Metanephros (tissue), 1 donor: ENCODE results near the gene NEK7. TPM values are rescaled to one million over a fixed set of nuclear protein-coding genes. Genes with fewer than 3 reads are reported as not detected.

Experiments used
- total RNA-seq: library from RNA; depleted of rRNA; stranded (reverse); fragments of >200 nt; gene quantifications from one replicate; pipeline ENCODE4 v1.2.3, GENCODE V29; 2014

NEK7 gene
- 60.7 TPM for total RNA-seq

DNA sequence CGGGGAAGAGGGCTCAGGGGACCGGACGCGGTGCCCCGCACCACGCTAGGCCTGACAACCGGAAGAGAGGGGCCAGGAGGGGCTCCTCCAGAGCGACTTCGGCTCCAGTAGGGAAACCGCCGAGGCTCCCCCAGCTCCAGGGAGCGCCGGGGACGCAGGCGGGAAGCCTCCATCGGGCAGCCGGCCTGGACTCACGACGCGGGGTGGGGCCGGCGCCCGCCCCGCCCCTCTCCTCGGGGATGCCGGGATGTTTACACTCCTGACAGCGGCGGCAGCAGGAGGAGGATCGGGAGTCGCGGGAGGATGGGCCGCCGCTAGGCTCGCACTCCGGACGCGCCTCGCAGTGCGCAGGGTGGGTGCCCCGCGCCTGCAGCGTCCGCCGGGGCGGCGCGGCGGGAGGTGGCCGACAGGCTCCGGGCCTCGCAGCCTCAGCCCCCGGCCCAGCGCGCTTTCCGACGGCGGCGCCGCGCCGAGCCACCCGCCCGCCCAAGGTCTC lies at the start of gene NEK7:
Gene NEK7 (plus strand): TSS at position 254 of the 496 bp plus-strand sequence. CDS start 75,583 bp downstream, outside the sequence.

Other genes with a start within 250 kb of the NEK7 start
- under 0.01 TPM for gene LHX9, start 239.6 kb upstream of the NEK7 start, total RNA-seq